SK-N-SH treated with all-trans-retinoic acid at 6 μM for 48 hours (cell line): ENCODE results near the gene LRRN4CL.

Source experiments
- ARNTL ChIP-seq: fragments of 450-650 bp; formaldehyde crosslinking; IDR thresholded peaks from 2 replicates; pipeline ENCODE4 v1.5.0; 2020; ENCODE audit warnings: low read depth, mild to moderate bottlenecking, moderate library complexity, borderline replicate concordance
- ISL1 ChIP-seq: fragments of 250-450 bp; sonication (Bioruptor Pico); IDR thresholded peaks from 2 replicates; pipeline ENCODE4 v2.1.2; 2022; ENCODE audit warnings: mild to moderate bottlenecking, moderate library complexity
- ZFP30 ChIP-seq: fragments of 450-650 bp; formaldehyde crosslinking; IDR thresholded peaks from 2 replicates; pipeline ENCODE4 v1.5.0; 2022; ENCODE audit warnings: mild to moderate bottlenecking, moderate library complexity

DNA sequence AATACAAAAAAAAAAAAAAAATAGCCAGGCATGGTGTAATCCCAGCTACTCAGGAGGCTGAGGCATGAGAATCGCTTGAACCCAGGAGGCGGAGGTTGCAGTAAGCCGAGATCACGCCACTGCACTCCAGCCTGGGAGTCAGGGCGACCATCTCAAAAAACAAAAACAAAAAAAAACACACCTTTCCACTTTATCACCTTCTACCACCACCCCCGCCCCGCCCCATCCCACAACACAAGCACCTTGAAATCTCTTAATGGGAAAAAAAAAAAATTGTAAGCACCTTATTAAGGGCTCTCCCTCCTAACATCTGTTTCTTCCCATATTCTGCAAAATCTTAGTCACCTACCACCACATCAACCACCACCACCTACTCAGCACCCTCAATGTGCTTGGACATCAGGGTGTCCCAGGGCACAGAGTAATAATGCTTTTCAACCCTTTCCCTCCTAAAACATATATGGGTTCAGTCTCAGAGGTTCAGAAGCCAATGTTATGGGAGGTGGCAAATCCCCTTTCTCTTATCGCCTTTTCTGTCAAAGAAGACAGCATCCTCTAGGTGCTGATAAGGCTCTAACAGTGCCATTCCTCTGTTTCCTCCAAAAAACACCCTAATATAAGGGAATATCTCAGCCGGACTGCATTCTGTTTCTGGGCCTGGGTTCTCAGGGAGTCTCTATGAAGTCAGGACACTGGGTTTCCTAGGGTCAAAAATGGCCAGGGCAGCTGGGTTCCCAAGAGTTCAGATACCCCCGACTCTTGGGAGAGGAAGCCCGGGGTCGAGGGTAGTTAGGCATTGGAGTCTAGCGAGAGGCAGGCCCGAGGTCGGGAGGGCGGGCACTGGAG is 36.9 kb downstream of the LRRN4CL start:
- TF ChIP-seq ZFP30 (CRISPR knock-in tag), result no peak
- no peak for TF ChIP-seq ISL1 (CRISPR knock-in tag)
- no peak for TF ChIP-seq ARNTL
